Ascending aorta (tissue), 2 donors: ENCODE measurements around the gene RAB17. TPM values are rescaled to one million over a fixed set of nuclear protein-coding genes. Genes with fewer than 3 reads are reported as not detected.
A peak's percentile ranks its signal among the peaks of the same experiment; 100 is the strongest.

ENCODE experiments used
- DNase-seq, 2 donors: peaks; one replicate each; pipeline ENCODE4 v3.0.0-alpha.2; 2019; ENCODE audit warnings: low spot score in 2 of 2
- H3K27ac ChIP-seq, 2 donors: fragments of 200-600 bp; sonication (generic); one replicate each; pipeline ENCODE4 v1.5.1; 2016 to 2017; ENCODE audit warnings: mild to moderate bottlenecking in 1 of 2
- H3K27me3 ChIP-seq: fragments of 200-600 bp; sonication (generic); one replicate; pipeline ENCODE4 v1.5.1; 2017
- H3K36me3 ChIP-seq, 2 donors: fragments of 200-600 bp; sonication (generic); one replicate each; pipeline ENCODE4 v1.5.1; 2016
- H3K4me1 ChIP-seq, 2 donors: fragments of 200-600 bp; sonication (generic); one replicate each; pipeline ENCODE4 v1.5.1; 2016 to 2017; ENCODE audit warnings: mild to moderate bottlenecking in 1 of 2
- H3K4me3 ChIP-seq, 2 donors: fragments of 200-600 bp; sonication (generic); one replicate each; pipeline ENCODE4 v1.5.1; 2016 to 2017; ENCODE audit warnings: mild to moderate bottlenecking in 1 of 2
- H3K9me3 ChIP-seq, 2 donors: fragments of 200-600 bp; sonication (generic); one replicate each; pipeline ENCODE4 v1.5.1; 2016
- CTCF ChIP-seq, 3 experiments: fragments of 200-600 bp in 2 of 3; fragments of 450-650 bp in 1 of 3; sonication (generic) in 2 of 3; IDR thresholded peaks; one replicate each; pipeline ENCODE4 v1.5.1; 2016 to 2019; ENCODE audit warnings: antibody characterized with exemption in 3 of 3, mild to moderate bottlenecking in 1 of 3, moderate library complexity in 1 of 3
- intact Hi-C: fragments of 100-400 bp; cut with DNase I; formaldehyde crosslinking; loops from one replicate; pipeline ENCODE4 v1.15.1; 2023
- total RNA-seq: library from RNA; depleted of rRNA; stranded (reverse); fragments of >200 nt; gene quantifications from one replicate; pipeline ENCODE4 v1.1.0, GENCODE V29; 2016

The RAB17 gene
- total RNA-seq, 1 donor from 2014 or later, result 0.32 TPM

GRCh38 chr2:237588044-237588696 lies 2.4 kb downstream of the RAB17 start:
- no peak for TF ChIP-seq CTCF (IDR thresholded peaks at IDR 0.05)
- Histone ChIP-seq H3K36me3 (no peaks in the 10 kb centered on the region), H3K9me3 (no peaks in the 10 kb centered on the region), H3K4me3 (no peak overlapping the region), H3K27me3 (no peaks in the 10 kb centered on the region), H3K27ac (no peak overlapping the region), H3K4me1 (peaks cover 6 to 13% of the 10 kb centered on the region in 2 donors)
- DNase-seq, result no peak
- intact Hi-C loops, result no loop called here

- no peaks in the 10 kb centered on the region for H3K27me3 ChIP-seq
- H3K36me3 ChIP-seq, result no peaks in the 10 kb centered on the region
- DNase-seq, result no peak
- intact Hi-C loops, result no loop called here
- TF ChIP-seq CTCF (IDR thresholded peaks at IDR 0.05), result no peak
- no peaks in the 10 kb centered on the region for H3K9me3 ChIP-seq
- no peak overlapping the region for H3K4me3 ChIP-seq
- peaks cover 9 to 15% of the 10 kb centered on the region in 2 donors for H3K4me1 ChIP-seq
- H3K27ac ChIP-seq, result no peak overlapping the region
Measured at GRCh38 chr2:237585590-237586221, 4.8 kb downstream of the RAB17 start.

GRCh38 chr2:237583385-237584295 lies 6.9 kb downstream of the RAB17 start:
- Histone ChIP-seq H3K27me3 (no peaks in the 10 kb centered on the region), H3K4me1 (peaks cover 6 to 10% of the 10 kb centered on the region in 2 donors), H3K27ac (no peak overlapping the region), H3K36me3 (no peaks in the 10 kb centered on the region), H3K4me3 (no peak overlapping the region), H3K9me3 (no peaks in the 10 kb centered on the region)
- no peak for TF ChIP-seq CTCF (IDR thresholded peaks at IDR 0.05)
- intact Hi-C loops, result no loop called here
- DNase-seq, result no peak

GRCh38 chr2:237581751-237582746 lies 8.5 kb downstream of the RAB17 start:
- H3K27ac ChIP-seq, result peak overlapping the region; percentile 82 to 87
- peaks cover 6 to 10% of the 10 kb centered on the region in 2 donors for H3K4me1 ChIP-seq
- intact Hi-C loops, result loop anchor here (1.0 kb wide), 1 partner anchor 162 kb away; no protein-coding TSS in a partner anchor
- peak overlapping the region in 1 of 2 donors; percentile 56 for H3K4me3 ChIP-seq
- no peaks in the 10 kb centered on the region for H3K27me3 ChIP-seq
- peak; percentile 47 to 64 (median 63) for TF ChIP-seq CTCF (IDR thresholded peaks at IDR 0.05)
- H3K36me3 ChIP-seq, result no peaks in the 10 kb centered on the region
- DNase-seq, result peak in 1 of 2 donors; percentile 91
- no peaks in the 10 kb centered on the region for H3K9me3 ChIP-seq
